RWPE2 (cell line): Measurements from ENCODE around the gene ITPKB.
"Not testable (repeated sequence)": the region's sequence is repeated elsewhere in the genome, so short reads cannot be mapped to it uniquely, and the experiment has no call there.

ENCODE experiments used
- ATAC-seq: fragments of 200-7000 bp; cut with Tn5 transposase; 3 replicates; pipeline ENCODE4 v1.9.1; 2021; ENCODE audit warnings: low read depth
- DNase-seq: peaks from one replicate; pipeline ENCODE4 v3.0.0-alpha.2; 2020; ENCODE audit warnings: low spot score
- H3K27ac ChIP-seq: fragments of 450-650 bp; 2 replicates; pipeline ENCODE4 v1.5.1; 2017; ENCODE audit warnings: mild to moderate bottlenecking; ENCODE audit not compliant: poor library complexity, severe bottlenecking
- H3K27me3 ChIP-seq: fragments of 250-450 bp; sonication (Bioruptor Pico); 2 replicates; pipeline ENCODE4 v1.5.1; 2021; ENCODE audit warnings: mild to moderate bottlenecking, moderate library complexity; ENCODE audit not compliant: insufficient read depth, poor library complexity, severe bottlenecking
- H3K36me3 ChIP-seq: fragments of 250-450 bp; sonication (Bioruptor Pico); 2 replicates; pipeline ENCODE4 v1.5.1; 2020; ENCODE audit warnings: low read depth, mild to moderate bottlenecking, moderate library complexity
- H3K4me1 ChIP-seq: fragments of 250-450 bp; sonication (Bioruptor Pico); 2 replicates; pipeline ENCODE4 v1.5.1; 2021; ENCODE audit warnings: mild to moderate bottlenecking, moderate library complexity; ENCODE audit not compliant: insufficient read depth, poor library complexity, severe bottlenecking
- H3K4me3 ChIP-seq: fragments of 250-450 bp; sonication (Bioruptor Pico); 2 replicates; pipeline ENCODE4 v1.5.1; 2021; ENCODE audit warnings: mild to moderate bottlenecking, moderate library complexity; ENCODE audit not compliant: severe bottlenecking
- H3K9me3 ChIP-seq: fragments of 250-450 bp; sonication (Bioruptor Pico); 2 replicates; pipeline ENCODE4 v1.5.1; 2021; ENCODE audit warnings: mild to moderate bottlenecking, moderate library complexity; ENCODE audit not compliant: severe bottlenecking
- TF ChIP-seq, protein P1 (sequence below): fragments of 450-650 bp; IDR thresholded peaks from one replicate; pipeline ENCODE4 v1.5.1; 2017; ENCODE audit warnings: mild to moderate bottlenecking, moderate library complexity; ENCODE audit not compliant: poor library complexity, severe bottlenecking

ITPKB gene

GRCh38 chr1:226599636-226600238 is 139.3 kb downstream of the ITPKB start:
- ATAC-seq (no peak), DNase-seq (no peak)
- Histone ChIP-seq H3K36me3 (no peaks in the 10 kb centered on the region), H3K27me3 (no peaks in the 10 kb centered on the region), H3K9me3 (no peaks in the 10 kb centered on the region), H3K27ac (no peak overlapping the region), H3K4me1 (no peaks in the 10 kb centered on the region), H3K4me3 (no peak overlapping the region)
- TF ChIP-seq, protein P1, sequence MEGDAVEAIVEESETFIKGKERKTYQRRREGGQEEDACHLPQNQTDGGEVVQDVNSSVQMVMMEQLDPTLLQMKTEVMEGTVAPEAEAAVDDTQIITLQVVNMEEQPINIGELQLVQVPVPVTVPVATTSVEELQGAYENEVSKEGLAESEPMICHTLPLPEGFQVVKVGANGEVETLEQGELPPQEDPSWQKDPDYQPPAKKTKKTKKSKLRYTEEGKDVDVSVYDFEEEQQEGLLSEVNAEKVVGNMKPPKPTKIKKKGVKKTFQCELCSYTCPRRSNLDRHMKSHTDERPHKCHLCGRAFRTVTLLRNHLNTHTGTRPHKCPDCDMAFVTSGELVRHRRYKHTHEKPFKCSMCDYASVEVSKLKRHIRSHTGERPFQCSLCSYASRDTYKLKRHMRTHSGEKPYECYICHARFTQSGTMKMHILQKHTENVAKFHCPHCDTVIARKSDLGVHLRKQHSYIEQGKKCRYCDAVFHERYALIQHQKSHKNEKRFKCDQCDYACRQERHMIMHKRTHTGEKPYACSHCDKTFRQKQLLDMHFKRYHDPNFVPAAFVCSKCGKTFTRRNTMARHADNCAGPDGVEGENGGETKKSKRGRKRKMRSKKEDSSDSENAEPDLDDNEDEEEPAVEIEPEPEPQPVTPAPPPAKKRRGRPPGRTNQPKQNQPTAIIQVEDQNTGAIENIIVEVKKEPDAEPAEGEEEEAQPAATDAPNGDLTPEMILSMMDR, result no peak

DNA sequence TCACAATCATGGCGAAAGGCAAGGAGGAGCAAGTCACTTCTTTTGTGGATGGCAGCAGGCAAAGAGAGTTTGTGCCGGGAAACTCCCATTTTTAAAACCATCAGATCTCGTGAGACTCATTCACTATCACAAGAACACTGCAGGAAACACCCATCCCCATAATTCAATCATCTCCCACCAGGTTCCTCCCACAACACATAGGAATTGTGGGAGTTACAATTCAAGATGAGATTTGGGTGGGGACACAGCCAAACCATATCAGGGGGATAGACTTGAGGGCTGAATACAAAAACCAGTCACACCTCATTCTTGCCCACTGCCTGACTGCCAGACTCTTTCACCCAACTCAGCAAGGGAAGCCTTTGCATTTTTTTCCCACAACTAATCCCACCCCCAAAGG is 140.1 kb downstream of the ITPKB start:
- H3K27me3 ChIP-seq, H3K4me1 ChIP-seq, H3K9me3 ChIP-seq, ATAC-seq, H3K4me3 ChIP-seq, H3K27ac ChIP-seq, H3K36me3 ChIP-seq, DNase-seq: not testable (repeated sequence)

DNA sequence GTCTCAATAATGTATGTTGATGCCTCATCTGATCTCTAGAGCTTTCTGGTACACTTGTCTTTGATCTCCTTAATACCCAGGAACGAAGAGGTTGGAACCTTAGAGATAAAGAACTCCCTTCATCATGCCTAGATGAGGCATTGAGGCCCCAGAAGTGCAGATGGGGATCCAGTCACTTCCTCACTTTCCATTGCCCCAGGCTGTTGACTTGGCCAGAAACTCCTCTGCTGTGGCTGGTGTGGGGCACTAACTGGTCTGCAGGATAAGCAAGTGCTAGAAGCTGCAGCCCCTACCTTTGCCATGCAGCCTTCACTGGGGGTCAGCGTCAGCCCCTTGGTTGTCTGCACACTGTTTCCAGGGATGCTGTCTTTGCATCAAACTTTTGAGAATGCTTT is 140.6 kb downstream of the ITPKB start:
- TF ChIP-seq, protein P1, result no peak
- ATAC-seq, result no peak
- Histone ChIP-seq H3K4me1 (no peaks in the 10 kb centered on the region), H3K27me3 (no peaks in the 10 kb centered on the region), H3K9me3 (no peaks in the 10 kb centered on the region), H3K4me3 (no peak overlapping the region), H3K36me3 (no peaks in the 10 kb centered on the region), H3K27ac (no peak overlapping the region)
- no peak for DNase-seq

DNA sequence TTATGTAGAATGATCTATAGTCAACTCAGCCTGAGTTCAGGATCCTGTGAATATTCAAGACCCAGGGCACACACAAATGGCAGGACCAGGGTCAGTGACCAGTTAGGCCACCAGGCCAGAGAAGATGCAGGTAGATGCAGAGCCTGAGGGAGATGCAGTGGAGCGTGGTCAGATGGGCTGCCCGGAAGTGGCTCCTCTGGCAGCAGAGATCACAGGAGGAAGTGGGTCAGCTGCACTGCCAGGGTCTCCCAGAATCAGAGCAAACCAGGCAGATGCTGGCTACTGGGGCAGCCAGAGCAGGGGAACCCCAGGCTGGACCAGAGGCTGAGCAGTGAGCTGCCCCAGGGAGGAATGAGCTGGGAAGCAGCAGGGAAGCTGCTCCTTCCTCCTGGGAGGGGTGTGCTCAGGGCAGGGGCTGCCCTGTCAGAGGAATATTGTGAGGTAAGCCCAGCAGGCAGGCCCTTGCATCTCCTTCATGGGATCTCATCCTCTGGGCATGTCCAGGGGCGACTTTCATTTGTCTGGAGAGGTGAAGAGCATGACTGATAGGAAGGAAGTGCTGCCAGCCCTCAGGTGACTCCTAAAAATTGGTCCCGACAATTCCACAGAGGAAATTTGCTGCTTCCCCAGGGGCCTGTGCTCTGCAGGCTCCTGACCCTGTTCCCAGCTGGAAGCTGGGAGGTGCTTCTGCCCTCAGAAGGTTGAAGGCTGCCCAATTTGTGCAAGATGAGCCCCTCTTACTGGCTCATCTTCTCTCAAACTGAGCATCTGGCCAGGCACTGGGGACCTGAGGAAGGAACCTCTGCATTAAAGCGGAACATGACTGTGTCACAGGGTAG is 141.2 kb downstream of the ITPKB start:
- DNase-seq (no peak), ATAC-seq (no peak)
- H3K27me3 ChIP-seq, result no peaks in the 10 kb centered on the region

GRCh38 chr1:226596531-226597165 is 142.4 kb downstream of the ITPKB start:
- DNase-seq (no peak), ATAC-seq (no peak)
- no peaks in the 10 kb centered on the region for H3K27me3 ChIP-seq
- H3K36me3 ChIP-seq, result no peaks in the 10 kb centered on the region
- no peaks in the 10 kb centered on the region for H3K9me3 ChIP-seq
- no peaks in the 10 kb centered on the region for H3K4me1 ChIP-seq
- H3K27ac ChIP-seq, result no peak overlapping the region
- no peak overlapping the region for H3K4me3 ChIP-seq
- TF ChIP-seq, protein P1, result no peak

More for the DNA sequence above, 141.2 kb downstream of the ITPKB start:
- Histone ChIP-seq H3K4me3 (no peak overlapping the region), H3K4me1 (no peaks in the 10 kb centered on the region), H3K9me3 (no peaks in the 10 kb centered on the region), H3K36me3 (no peaks in the 10 kb centered on the region), H3K27ac (no peak overlapping the region)
- TF ChIP-seq, protein P1, result no peak
